Hepatocyte (in vitro differentiated cells): ENCODE measurements around the gene MAP3K2. TPM values are rescaled to one million over a fixed set of nuclear protein-coding genes. Genes with fewer than 3 reads are reported as not detected.

Experiments
- DNase-seq: peaks from one replicate; pipeline ENCODE4 v3.0.0-alpha.2; 2016; ENCODE audit warnings: low spot score
- H2AFZ ChIP-seq: fragments of 200-600 bp; sonication (generic); 2 replicates; pipeline ENCODE4 v1.6.0; 2016; ENCODE audit warnings: antibody characterized with exemption, mild to moderate bottlenecking
- H3K27ac ChIP-seq: fragments of 200-600 bp; sonication (generic); 2 replicates; pipeline ENCODE4 v1.5.1; 2016; ENCODE audit warnings: mild to moderate bottlenecking
- H3K27me3 ChIP-seq: fragments of 200-600 bp; sonication (generic); 2 replicates; pipeline ENCODE4 v1.6.1; 2016
- H3K36me3 ChIP-seq: fragments of 200-600 bp; sonication (generic); replicated peaks from 2 replicates; pipeline ENCODE4 v1.5.1; 2016; ENCODE audit warnings: low read depth; ENCODE audit not compliant: insufficient read depth
- H3K4me1 ChIP-seq: fragments of 200-600 bp; sonication (generic); 2 replicates; pipeline ENCODE4 v1.5.1; 2016; ENCODE audit warnings: mild to moderate bottlenecking, moderate library complexity; ENCODE audit not compliant: insufficient read depth
- H3K4me2 ChIP-seq: fragments of 200-600 bp; sonication (generic); 2 replicates; pipeline ENCODE4 v1.6.0; 2016
- H3K4me3 ChIP-seq: fragments of 200-600 bp; sonication (generic); 2 replicates; pipeline ENCODE4 v1.5.1; 2016; ENCODE audit warnings: mild to moderate bottlenecking
- H3K79me2 ChIP-seq: fragments of 200-600 bp; sonication (generic); 2 replicates; pipeline ENCODE4 v1.6.0; 2017; ENCODE audit warnings: mild to moderate bottlenecking
- H3K9me2 ChIP-seq: fragments of 200-600 bp; sonication (generic); replicated peaks from 2 replicates; pipeline ENCODE4 v1.6.0; 2017; ENCODE audit warnings: mild to moderate bottlenecking; ENCODE audit not compliant: insufficient read depth
- H3K9me3 ChIP-seq: fragments of 200-600 bp; sonication (generic); 2 replicates; pipeline ENCODE4 v1.5.1; 2016; ENCODE audit warnings: low read depth, mild to moderate bottlenecking
- H4K20me1 ChIP-seq: fragments of 200-600 bp; sonication (generic); 2 replicates; pipeline ENCODE4 v1.6.0; 2016; ENCODE audit warnings: mild to moderate bottlenecking; ENCODE audit not compliant: insufficient read depth, poor library complexity, severe bottlenecking
- EZH2 ChIP-seq: fragments of 200-600 bp; sonication (generic); IDR thresholded peaks from 2 replicates; pipeline ENCODE4 v1.6.1; 2016; ENCODE audit warnings: antibody characterized with exemption, mild to moderate bottlenecking, borderline replicate concordance
- EZH2phosphoT487 ChIP-seq: fragments of 200-600 bp; sonication (generic); IDR thresholded peaks from one replicate; pipeline ENCODE4 v1.6.1; 2018; ENCODE audit warnings: antibody characterized with exemption, mild to moderate bottlenecking, low read depth, moderate library complexity; ENCODE audit not compliant: unreplicated experiment, severe bottlenecking
- WGBS: methylation state at CpG from one replicate; pipeline ENCODE4 v1.1.6; 2016; ENCODE audit warnings: low lambda C conversion rate; ENCODE audit errors: missing lambda C conversion rate; 5-methylcytosine and 5-hydroxymethylcytosine counted together
- polyA plus RNA-seq: library from polyadenylated mRNA; unstranded; fragments of >200 nt; fragmentation: Nextera tagmentation; extraction: Ambion mirVana; gene quantifications from 2 replicates; pipeline ENCODE4 v1.2.1, GENCODE V29; 2016
- total RNA-seq: library from RNA; depleted of rRNA; stranded (reverse); fragments of >200 nt; gene quantifications from 2 replicates; pipeline ENCODE4 v1.2.3, GENCODE V29; 2014
- TF ChIP-seq, protein P1 (sequence below): fragments of 200-600 bp; sonication (generic); IDR thresholded peaks from 2 replicates; pipeline ENCODE4 v1.5.1; 2016; ENCODE audit warnings: antibody characterized with exemption, mild to moderate bottlenecking; ENCODE audit not compliant: poor library complexity

The MAP3K2 gene
- total and polyA plus RNA-seq, 2 experiments from 2014 or later = 28.5 to 52.5 TPM

DNA sequence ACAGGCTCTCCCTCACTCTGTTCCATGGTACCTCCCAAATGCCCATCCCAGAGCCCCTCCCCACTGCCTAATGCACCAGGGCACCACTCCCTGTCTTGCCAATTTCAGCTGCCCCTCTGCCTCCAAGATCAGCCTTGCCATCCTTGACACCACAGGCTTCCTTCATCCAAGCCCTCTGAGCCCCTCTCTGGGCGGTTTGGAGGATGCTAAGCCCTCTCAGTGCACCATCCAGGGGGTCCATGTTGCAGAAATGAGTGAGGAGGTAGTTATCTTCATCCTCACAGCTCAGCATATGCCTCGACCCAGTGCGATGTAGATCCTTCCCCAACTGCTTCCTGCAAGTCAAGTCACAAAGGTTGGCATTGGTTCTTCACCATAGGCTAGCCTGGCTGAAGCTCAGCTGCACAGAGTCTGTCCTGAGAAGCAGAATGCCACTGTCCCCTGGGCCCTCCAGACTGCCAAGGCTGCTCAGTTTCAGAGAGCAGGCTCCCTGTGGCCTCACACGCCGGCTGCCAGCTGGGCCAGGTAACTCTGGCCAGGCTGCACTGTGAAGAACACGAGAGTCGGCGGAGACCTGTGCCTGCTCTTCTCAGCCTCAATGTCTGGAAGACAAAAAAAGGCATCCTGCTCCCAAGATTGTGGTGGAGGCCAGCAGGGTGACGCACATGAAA is 9.9 kb upstream of the MAP3K2 start:
- TF ChIP-seq EZH2phosphoT487 (no peak), EZH2 (no peak)
- TF ChIP-seq, protein P1, sequence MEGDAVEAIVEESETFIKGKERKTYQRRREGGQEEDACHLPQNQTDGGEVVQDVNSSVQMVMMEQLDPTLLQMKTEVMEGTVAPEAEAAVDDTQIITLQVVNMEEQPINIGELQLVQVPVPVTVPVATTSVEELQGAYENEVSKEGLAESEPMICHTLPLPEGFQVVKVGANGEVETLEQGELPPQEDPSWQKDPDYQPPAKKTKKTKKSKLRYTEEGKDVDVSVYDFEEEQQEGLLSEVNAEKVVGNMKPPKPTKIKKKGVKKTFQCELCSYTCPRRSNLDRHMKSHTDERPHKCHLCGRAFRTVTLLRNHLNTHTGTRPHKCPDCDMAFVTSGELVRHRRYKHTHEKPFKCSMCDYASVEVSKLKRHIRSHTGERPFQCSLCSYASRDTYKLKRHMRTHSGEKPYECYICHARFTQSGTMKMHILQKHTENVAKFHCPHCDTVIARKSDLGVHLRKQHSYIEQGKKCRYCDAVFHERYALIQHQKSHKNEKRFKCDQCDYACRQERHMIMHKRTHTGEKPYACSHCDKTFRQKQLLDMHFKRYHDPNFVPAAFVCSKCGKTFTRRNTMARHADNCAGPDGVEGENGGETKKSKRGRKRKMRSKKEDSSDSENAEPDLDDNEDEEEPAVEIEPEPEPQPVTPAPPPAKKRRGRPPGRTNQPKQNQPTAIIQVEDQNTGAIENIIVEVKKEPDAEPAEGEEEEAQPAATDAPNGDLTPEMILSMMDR = no peak
- no peaks in the 10 kb centered on the region for H3K27me3 ChIP-seq
- H3K4me1 ChIP-seq = peaks cover 11% of the 10 kb centered on the region
- no peaks in the 10 kb centered on the region for H3K36me3 ChIP-seq
- WGBS = 92% methylated on average over 9 of the region's 9 CpGs
- no peak for DNase-seq
- no peak overlapping the region for H3K4me2 ChIP-seq
- H3K79me2 ChIP-seq = no peaks in the 10 kb centered on the region
- no peak overlapping the region for H2AFZ ChIP-seq
- no peak overlapping the region for H3K4me3 ChIP-seq
- no peaks in the 10 kb centered on the region for H3K9me3 ChIP-seq
- peak overlapping the region; percentile 59 for H3K27ac ChIP-seq
- no peaks in the 10 kb centered on the region for H4K20me1 ChIP-seq
- no peaks in the 10 kb centered on the region for H3K9me2 ChIP-seq

DNA sequence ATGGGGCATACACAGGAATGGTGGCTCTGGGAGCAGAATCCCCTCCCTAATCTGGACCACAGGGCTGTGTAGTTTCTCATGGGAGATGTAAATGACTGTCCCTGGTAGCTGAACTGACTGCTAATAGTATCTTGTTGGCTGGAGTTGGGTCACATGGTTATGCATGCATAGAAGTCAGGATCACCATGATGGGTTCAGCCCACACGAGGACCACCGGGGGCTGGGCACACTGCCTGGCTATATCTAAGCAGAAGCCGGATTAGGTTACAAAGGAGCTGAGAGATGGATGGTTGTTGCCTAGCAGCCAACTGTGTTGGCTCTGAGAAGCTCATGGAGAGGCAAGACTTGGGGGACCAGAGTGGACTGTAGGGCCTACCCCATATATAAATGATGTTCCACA is 6.7 kb upstream of the MAP3K2 start:
- Histone ChIP-seq H3K9me2 (no peaks in the 10 kb centered on the region), H3K4me3 (no peak overlapping the region), H3K79me2 (no peaks in the 10 kb centered on the region), H3K27me3 (no peaks in the 10 kb centered on the region), H3K27ac (no peak overlapping the region), H3K4me1 (peaks cover 8% of the 10 kb centered on the region), H3K36me3 (no peaks in the 10 kb centered on the region), H3K9me3 (no peaks in the 10 kb centered on the region), H2AFZ (no peak overlapping the region), H4K20me1 (no peaks in the 10 kb centered on the region), H3K4me2 (no peak overlapping the region)
- TF ChIP-seq EZH2phosphoT487 = no peak
- TF ChIP-seq, protein P1 = no peak
- no peak for TF ChIP-seq EZH2
- DNase-seq = no peak
- 79% methylated on average over 3 of the region's 3 CpGs for WGBS

DNA sequence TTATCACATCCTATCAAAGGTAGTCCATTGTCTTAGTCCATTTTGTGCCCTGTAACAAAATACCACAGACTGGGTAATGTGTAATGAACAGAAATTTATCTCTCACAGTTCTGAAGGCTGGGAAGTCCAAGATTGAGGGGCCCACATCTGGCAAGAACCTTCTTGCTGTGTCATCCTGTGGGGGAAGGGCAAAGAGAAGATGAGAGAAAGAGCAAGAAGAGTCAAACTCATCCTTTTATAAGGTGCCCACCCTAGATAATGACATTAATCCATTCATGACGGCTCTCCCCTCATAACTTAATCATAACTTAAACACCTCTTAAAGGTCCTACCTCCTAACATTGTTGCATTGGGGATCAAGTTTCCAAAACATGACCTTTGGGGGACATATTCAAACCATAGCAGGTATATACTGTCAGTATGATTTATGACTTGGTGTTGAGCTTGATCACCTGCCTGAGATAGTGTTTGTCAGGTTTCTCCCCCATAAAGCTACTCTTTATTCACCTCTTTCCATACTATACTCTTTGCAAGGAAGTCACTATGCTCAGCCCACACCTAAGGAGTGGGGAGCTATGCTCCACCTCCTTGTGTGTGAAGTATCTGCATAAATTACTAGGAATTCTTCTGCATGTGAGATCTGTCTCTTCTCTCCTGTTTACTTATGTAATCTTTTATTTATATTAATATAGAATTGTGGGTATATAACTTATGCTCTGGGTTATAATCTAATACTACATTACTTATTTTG is 5.2 kb upstream of the MAP3K2 start:
- Histone ChIP-seq H2AFZ (no peak overlapping the region), H3K27ac (no peak overlapping the region)
- TF ChIP-seq EZH2 = no peak
- no peak for TF ChIP-seq EZH2phosphoT487
- TF ChIP-seq, protein P1 = no peak

More for the DNA sequence above, 5.2 kb upstream of the MAP3K2 start:
- WGBS = 96% methylated on average over 1 of the region's 1 CpG
- Histone ChIP-seq H3K4me1 (peaks cover 18% of the 10 kb centered on the region), H3K4me2 (no peak overlapping the region), H3K36me3 (no peaks in the 10 kb centered on the region), H3K27me3 (no peaks in the 10 kb centered on the region), H3K9me2 (no peaks in the 10 kb centered on the region), H3K9me3 (no peaks in the 10 kb centered on the region), H3K79me2 (no peaks in the 10 kb centered on the region), H4K20me1 (no peaks in the 10 kb centered on the region), H3K4me3 (no peak overlapping the region)
- DNase-seq = no peak
